ENCODE results near the gene GPATCH11.

Gene GPATCH11

DNA sequence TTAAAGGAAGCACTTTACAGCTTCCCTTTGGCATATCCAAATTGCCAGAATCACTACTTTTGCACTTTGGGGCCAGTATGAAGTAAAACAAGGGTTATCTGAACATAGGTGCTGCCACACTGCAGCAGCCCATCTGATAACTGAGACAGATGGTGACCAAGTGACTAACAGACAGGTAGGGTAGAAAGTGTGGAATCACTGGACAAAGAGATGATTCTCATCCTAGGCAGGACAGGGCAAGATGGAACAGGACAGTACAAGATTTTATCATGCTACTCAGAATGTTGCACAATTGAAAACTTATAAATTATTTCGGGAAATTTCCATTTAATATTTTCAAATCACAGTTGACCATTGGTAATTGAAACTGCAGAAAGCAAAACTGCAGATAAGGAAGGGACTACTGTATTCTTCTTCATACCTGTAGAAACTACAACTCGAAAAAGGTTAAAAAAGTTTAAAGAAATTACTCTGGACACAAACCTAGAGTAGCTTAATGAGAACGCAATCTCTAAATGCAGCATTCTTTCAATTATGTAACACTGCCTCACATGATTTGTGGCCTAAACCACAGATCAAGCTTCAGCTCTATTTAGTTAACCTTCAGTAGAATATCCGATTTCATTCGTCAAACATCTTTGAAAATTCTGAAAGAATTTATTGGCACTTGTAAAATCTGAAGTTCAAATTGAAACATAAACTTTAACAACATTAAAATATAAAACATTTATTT is 31.6 kb upstream of the GPATCH11 start:
- Histone ChIP-seq H3K27me3 (ENCODE audit: insufficient read depth, low read length) (no peaks in the 10 kb centered on the region), H3K79me2 (ENCODE audit: insufficient read depth, low read length) (no peaks in the 10 kb centered on the region), H3F3A (ENCODE audit: insufficient read depth, low read length) (no peaks in the 10 kb centered on the region), H3K4me2 (ENCODE audit: low read length) (no peak overlapping the region), H4K20me1 (ENCODE audit: insufficient read depth, low read length) (no peaks in the 10 kb centered on the region), H3K4me1 (ENCODE audit: insufficient read depth, low read length, severe bottlenecking) (no peaks in the 10 kb centered on the region), H3K4me3 (ENCODE audit: low read depth, low read length, poor library complexity, severe bottlenecking) (no peak overlapping the region), H3K9me2 (ENCODE audit: low read depth, low read length) (no peaks in the 10 kb centered on the region), H3K9ac (ENCODE audit: low read length) (no peak overlapping the region), H3K36me3 (ENCODE audit: insufficient read depth, low read length) (peaks cover 60% of the 10 kb centered on the region), H2AFZ (ENCODE audit: low read length) (no peak overlapping the region), H3K9me3 (ENCODE audit: low read length) (no peaks in the 10 kb centered on the region), H3K27ac (ENCODE audit: low read depth, low read length, poor library complexity, severe bottlenecking) (no peak overlapping the region)
- no peak for TF ChIP-seq EZH2 (IDR thresholded peaks at IDR 0.05; ENCODE audit: borderline replicate concordance, low read length)
- TF ChIP-seq, protein P1, sequence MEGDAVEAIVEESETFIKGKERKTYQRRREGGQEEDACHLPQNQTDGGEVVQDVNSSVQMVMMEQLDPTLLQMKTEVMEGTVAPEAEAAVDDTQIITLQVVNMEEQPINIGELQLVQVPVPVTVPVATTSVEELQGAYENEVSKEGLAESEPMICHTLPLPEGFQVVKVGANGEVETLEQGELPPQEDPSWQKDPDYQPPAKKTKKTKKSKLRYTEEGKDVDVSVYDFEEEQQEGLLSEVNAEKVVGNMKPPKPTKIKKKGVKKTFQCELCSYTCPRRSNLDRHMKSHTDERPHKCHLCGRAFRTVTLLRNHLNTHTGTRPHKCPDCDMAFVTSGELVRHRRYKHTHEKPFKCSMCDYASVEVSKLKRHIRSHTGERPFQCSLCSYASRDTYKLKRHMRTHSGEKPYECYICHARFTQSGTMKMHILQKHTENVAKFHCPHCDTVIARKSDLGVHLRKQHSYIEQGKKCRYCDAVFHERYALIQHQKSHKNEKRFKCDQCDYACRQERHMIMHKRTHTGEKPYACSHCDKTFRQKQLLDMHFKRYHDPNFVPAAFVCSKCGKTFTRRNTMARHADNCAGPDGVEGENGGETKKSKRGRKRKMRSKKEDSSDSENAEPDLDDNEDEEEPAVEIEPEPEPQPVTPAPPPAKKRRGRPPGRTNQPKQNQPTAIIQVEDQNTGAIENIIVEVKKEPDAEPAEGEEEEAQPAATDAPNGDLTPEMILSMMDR (IDR thresholded peaks at IDR 0.05; ENCODE audit: low read length) = no peak

DNA sequence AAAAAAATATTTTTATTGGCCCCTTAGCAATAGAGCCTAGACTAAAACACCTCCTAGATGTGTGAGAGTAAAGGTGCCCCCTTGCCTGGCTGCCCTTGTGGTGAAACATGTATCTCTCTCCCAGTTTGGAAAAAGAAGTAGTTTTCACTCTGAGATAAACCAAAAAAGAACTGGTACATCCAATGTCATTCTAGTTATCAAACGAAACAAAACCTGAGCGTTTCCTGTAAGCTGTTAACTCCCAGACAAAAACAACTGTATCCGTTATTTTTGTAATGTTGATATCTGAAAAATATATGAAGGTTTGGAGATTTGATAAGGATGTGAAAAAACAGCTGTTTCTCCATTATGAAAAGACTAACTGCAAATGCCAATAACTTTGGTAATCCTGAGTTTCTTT is 24.5 kb upstream of the GPATCH11 start:
- Histone ChIP-seq H3K36me3 (ENCODE audit: insufficient read depth, low read length) (peaks cover 76% of the 10 kb centered on the region), H3K4me3 (ENCODE audit: low read depth, low read length, poor library complexity, severe bottlenecking) (no peak overlapping the region), H3K4me2 (ENCODE audit: low read length) (no peak overlapping the region), H3K27me3 (ENCODE audit: insufficient read depth, low read length) (no peaks in the 10 kb centered on the region), H2AFZ (ENCODE audit: low read length) (no peak overlapping the region), H3F3A (ENCODE audit: insufficient read depth, low read length) (no peaks in the 10 kb centered on the region), H3K9ac (ENCODE audit: low read length) (no peak overlapping the region), H3K9me2 (ENCODE audit: low read depth, low read length) (no peaks in the 10 kb centered on the region), H3K79me2 (ENCODE audit: insufficient read depth, low read length) (no peaks in the 10 kb centered on the region), H3K4me1 (ENCODE audit: insufficient read depth, low read length, severe bottlenecking) (no peaks in the 10 kb centered on the region), H3K9me3 (ENCODE audit: low read length) (no peaks in the 10 kb centered on the region), H4K20me1 (ENCODE audit: insufficient read depth, low read length) (no peaks in the 10 kb centered on the region), H3K27ac (ENCODE audit: low read depth, low read length, poor library complexity, severe bottlenecking) (no peak overlapping the region)
- TF ChIP-seq, protein P1 (IDR thresholded peaks at IDR 0.05; ENCODE audit: low read length) = no peak
- TF ChIP-seq EZH2 (IDR thresholded peaks at IDR 0.05; ENCODE audit: borderline replicate concordance, low read length) = no peak

DNA sequence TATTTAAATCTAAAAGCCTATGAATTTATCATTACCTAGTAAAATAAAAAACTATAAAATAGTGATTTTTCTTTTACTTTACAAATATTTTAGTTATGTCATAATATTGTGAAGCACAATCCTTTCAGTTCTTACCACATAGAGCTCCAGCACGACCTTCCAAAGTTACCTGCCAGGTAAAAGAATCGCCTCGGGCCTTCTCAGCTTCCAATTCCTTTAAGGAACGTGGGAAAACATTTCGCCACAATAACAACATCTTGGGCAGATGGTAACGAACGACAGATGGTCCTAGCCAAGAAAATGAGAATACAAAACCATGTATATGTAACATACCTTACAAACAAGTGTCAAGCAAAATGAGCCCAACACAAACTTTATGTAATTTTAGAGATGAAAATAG is 23.9 kb upstream of the GPATCH11 start:
- Histone ChIP-seq H4K20me1 (ENCODE audit: insufficient read depth, low read length) (no peaks in the 10 kb centered on the region), H3K4me2 (ENCODE audit: low read length) (no peak overlapping the region), H3K79me2 (ENCODE audit: insufficient read depth, low read length) (no peaks in the 10 kb centered on the region), H3K36me3 (ENCODE audit: insufficient read depth, low read length) (peaks cover 78% of the 10 kb centered on the region), H3K4me3 (ENCODE audit: low read depth, low read length, poor library complexity, severe bottlenecking) (no peak overlapping the region), H3F3A (ENCODE audit: insufficient read depth, low read length) (no peaks in the 10 kb centered on the region), H3K9me2 (ENCODE audit: low read depth, low read length) (no peaks in the 10 kb centered on the region), H3K27me3 (ENCODE audit: insufficient read depth, low read length) (no peaks in the 10 kb centered on the region), H2AFZ (ENCODE audit: low read length) (no peak overlapping the region), H3K9me3 (ENCODE audit: low read length) (no peaks in the 10 kb centered on the region), H3K4me1 (ENCODE audit: insufficient read depth, low read length, severe bottlenecking) (no peaks in the 10 kb centered on the region), H3K9ac (ENCODE audit: low read length) (no peak overlapping the region), H3K27ac (ENCODE audit: low read depth, low read length, poor library complexity, severe bottlenecking) (no peak overlapping the region)
- TF ChIP-seq, protein P1 (IDR thresholded peaks at IDR 0.05; ENCODE audit: low read length) = no peak
- TF ChIP-seq EZH2 (IDR thresholded peaks at IDR 0.05; ENCODE audit: borderline replicate concordance, low read length) = no peak

Measured in OCI-LY1 (cell line).